Astrocyte (in vitro differentiated cells and primary cell): ENCODE measurements around the gene ZNF613.

ENCODE experiments used
- CTCF ChIP-seq: IDR thresholded peaks from 2 replicates; pipeline ENCODE4 v1.5.1; 2011; ENCODE audit warnings: low read depth, mild to moderate bottlenecking, inconsistent platforms, low read length, moderate library complexity; ENCODE audit not compliant: insufficient read depth
- EZH2 ChIP-seq: IDR thresholded peaks from 2 replicates; pipeline ENCODE4 v1.6.1; 2012; ENCODE audit warnings: mild to moderate bottlenecking, low read length, inconsistent platforms; ENCODE audit not compliant: insufficient read depth

GRCh38 chr19:51882518-51882917 is 44.8 kb upstream of the ZNF613 start:
- TF ChIP-seq CTCF (no peak), EZH2 (no peak)
